ENCODE data around the gene PKNOX2.
A peak's percentile ranks its signal among the peaks of the same experiment; 100 is the strongest.

The PKNOX2 gene

GRCh38 chr11:125239585-125240560 is 75.3 kb downstream of the PKNOX2 start:
- DNase-seq = no peak

- no peak for DNase-seq
These were observed 76.6 kb downstream of the PKNOX2 start for GRCh38 chr11:125241104-125241503.

- DNase-seq = no peak
These were observed 77.7 kb downstream of the PKNOX2 start for GRCh38 chr11:125242141-125242775.

GRCh38 chr11:125244166-125244565 is 79.6 kb downstream of the PKNOX2 start:
- DNase-seq = no peak

DNA sequence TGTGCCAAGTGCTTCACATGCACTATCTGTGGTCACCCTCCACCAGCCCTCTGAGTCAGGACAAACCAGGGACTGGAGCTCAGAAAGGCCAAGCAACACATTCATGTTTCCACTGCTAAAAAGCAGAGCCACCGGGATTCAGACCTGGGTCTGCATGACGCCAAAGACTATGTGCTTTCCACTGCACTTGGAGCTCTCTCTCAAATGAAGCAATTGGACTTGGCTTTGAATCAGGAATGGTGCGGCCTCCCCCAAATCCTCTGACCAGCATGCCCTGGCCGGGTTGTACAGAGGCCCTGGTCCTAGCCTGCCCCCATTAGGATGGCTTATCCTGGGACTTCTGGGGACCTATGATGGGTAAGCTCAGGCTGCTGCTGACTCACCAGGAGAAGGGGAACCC is 80.7 kb downstream of the PKNOX2 start:
- no peak for DNase-seq

DNA sequence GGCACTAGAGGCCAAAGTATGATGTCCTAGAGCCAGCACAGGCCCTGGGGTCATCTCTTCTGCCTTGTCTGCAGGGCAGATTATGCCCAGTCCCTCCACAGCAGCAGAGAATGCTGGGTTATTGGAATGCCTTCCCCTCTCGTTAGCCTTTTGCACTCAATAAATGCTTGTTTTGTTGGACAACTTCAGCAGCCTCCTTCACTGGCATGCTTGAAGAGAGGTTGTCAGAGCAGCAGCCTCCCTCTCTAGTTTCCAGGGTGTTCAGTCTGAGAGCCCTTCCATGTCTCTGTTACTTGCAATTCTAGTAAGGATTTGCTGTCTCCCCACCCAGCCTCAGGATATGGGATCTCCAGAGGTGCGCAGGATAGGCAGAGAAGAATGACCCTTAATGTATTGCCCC is 82.9 kb downstream of the PKNOX2 start:
- peak; percentile 10 for DNase-seq

- no peak for DNase-seq
These were observed 86.0 kb downstream of the PKNOX2 start for GRCh38 chr11:125250318-125251213.

GRCh38 chr11:125251214-125251545 is 86.6 kb downstream of the PKNOX2 start:
- DNase-seq = no peak

- no peak for DNase-seq
These were observed 87.4 kb downstream of the PKNOX2 start for GRCh38 chr11:125251956-125252355.

DNA sequence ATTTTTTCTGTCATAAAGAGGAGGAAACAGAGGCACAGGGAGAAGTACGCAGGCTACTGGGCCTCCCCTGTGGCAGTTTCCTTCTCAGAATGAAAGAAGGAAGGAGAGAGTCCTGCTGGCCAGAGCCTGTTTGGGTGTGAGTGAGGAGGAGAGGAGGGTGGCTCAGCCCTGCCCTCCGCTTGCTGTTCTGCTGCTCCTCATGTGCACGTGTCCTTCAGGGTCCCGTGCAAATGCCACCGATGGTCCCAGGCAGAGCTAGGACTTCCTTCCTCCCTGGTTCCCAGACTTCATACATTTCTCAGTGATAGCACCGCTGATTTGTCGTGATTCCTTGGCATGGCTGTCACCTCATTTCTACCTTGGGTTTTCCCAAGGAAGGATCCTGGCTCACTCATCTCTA is 88.7 kb downstream of the PKNOX2 start:
- no peak for DNase-seq

DNA sequence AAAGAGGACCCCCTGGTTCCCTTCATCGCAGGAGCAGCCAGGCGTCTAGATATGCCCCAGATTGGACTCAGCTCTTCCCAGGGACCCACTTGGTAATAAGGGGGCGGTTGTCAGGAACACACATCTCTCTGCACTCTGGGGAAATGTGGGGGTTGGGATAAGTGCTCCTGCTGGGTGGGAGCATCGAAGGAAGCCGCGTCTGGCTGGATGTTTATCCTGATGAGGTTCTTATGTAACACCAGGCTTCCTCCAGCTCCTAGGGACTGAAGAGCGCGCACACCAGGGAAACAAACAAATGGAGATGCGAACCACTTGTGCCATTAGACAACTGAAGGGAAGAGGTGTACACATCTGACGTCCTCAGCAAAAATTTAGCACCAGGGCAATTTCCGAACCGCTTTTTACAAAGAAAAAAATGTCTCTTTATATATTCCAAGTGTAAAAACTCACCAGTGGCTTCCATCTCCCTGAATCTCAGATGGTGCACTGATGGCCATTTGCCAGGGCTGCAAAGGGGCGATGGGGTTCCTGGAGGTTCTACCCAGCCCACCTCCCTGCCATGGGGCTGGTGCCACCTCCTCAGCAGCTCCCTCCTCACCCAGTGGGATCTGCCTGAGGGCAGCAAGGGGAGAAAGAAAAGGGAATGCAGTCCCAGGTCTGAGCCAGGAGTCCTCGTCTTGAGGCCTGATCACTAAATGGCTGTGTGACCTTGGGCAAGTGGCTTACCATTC is 89.4 kb downstream of the PKNOX2 start:
- DNase-seq = no peak

DNA sequence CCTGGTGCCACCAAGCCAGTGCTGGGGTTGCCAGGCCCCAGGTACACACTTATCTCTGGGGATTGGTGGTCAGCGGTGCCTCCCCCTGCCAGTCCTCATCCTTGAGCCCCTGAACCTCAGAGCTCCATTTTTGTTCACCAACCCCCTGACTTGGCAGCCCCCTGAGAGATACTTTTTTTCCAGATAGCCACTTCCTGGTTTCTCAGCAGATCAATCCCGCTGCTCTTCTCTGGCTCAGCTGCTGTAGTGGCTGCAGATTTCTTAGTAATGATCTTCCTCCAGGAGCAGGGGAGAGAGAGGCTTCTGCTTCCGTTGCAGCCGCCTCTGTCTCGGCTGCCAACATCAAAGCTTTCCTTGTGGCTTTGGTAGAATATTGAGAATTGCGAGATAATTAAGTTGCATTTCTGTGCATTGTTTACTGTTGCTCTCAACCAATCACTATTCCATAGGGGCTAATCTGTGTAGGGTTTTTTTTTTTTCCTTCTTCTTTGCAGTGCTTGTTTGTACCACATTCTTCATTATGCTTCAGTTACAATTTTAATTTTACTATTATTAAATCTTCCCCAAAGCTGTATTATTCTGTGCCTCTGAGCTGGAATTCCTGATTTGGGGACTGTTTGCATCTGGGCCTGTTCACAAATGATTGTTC is 92.1 kb downstream of the PKNOX2 start:
- no peak for DNase-seq

GRCh38 chr11:125257190-125257579 is 92.6 kb downstream of the PKNOX2 start:
- no peak for DNase-seq

- no peak for DNase-seq
These were observed 93.2 kb downstream of the PKNOX2 start for GRCh38 chr11:125257751-125258150.

- DNase-seq = no peak
These were observed 93.9 kb downstream of the PKNOX2 start for GRCh38 chr11:125258291-125259032.

DNA sequence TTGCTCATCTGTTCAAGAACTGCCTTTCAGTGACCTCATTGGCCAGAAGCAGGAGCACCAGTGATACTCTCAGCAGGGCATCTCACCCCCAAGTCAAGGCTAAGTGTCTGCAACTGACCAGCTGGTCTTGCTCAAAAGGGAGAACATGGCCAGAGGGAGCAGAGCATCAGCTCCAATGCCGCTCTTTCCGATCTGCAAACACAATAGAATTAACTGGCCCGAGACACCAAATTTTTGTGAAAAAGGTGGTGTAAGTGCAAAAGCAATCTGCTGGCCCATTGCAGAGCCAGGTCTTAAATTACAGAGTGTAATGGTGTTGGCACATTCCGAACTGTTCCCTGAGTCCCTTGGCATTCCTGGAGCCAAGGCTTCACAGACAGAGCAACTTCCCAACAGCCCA is 97.0 kb downstream of the PKNOX2 start:
- DNase-seq = no peak

DNA sequence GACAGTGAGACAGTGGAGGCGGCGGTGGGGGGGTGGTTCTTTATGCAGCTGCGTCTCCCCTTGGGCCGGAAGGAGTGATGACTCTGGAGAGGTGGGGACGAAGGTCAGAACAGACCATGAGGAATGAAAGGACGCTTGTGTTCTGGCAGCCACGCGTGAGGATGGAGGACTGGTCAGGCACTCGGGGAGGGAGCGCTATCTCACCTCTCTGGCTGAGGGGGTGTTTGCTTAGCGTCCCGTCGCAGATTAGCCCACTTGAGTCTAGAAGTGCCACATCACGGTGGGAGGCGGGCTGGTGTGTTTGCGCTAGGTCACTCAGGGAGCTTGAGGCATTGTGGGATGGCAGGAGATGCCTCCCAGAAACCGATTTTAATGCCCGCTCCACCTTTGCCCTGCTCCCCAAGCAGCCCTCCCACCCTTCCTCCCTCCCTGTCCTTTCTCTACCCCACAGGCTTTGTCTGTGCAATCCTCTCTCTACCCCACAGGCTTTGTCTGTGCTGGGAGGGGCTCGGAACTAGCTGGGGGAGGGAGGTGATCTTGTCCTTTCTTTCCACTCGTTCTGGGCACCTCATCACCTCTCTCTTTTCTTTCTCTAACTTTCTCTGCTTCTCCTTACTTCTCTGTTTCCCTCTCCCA is 97.8 kb downstream of the PKNOX2 start:
- no peak for DNase-seq

DNA sequence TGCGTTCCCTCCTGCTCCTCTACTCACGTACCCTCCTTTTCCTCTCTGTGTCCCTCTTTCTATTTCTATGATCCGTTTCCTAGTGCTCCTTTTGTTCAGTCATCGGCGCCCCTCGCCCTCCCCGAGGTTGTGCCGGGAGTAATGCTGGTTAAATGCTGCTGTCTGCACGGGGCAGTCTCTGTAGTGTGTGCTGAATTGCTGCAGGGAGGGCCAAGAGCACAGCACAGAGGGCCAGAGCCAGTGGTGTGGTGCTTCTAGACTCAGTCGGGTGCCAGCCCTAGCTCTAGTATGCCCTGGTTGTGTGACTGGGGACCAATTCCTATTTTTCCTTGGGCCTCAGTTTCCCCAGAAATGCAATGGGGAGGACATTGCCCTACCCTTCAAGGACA is 98.3 kb downstream of the PKNOX2 start:
- DNase-seq = no peak

DNA sequence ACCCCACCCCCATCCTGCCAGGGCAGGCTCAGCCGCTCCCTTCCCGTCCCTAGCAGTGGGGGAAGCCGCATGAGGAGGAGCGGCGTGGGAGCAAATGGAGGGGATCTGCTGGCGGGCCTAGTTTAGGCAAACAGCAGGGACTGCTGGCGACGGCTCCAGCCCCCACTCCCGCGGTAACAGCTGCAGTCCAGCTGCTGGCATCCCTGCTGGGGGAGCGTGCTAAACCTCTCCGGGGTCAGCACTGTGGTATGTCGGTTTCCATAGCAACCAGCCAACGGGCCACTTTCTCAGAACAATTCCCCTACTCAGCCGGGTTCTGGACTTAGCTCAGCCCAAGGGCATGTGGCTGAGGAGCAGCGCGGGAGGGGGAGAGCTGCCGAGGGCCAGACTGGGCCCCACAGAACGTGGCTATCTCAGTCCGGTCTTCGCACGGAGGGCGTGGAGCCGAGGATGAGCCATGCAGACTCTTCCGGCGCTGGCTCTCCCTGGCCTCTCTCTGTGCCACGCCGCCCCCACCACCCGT is 98.8 kb downstream of the PKNOX2 start:
- DNase-seq = peak; percentile 70
